ENCODE results near the gene USO1. TPM values are rescaled to one million over a fixed set of nuclear protein-coding genes. Genes with fewer than 3 reads are reported as not detected.

The USO1 gene
- total and polyA plus RNA-seq, 2 of the 13 experiments (the other 11 are each of a cell fraction or from before 2014, with no cell fraction given), result 52.2 to 87.7 TPM

DNA sequence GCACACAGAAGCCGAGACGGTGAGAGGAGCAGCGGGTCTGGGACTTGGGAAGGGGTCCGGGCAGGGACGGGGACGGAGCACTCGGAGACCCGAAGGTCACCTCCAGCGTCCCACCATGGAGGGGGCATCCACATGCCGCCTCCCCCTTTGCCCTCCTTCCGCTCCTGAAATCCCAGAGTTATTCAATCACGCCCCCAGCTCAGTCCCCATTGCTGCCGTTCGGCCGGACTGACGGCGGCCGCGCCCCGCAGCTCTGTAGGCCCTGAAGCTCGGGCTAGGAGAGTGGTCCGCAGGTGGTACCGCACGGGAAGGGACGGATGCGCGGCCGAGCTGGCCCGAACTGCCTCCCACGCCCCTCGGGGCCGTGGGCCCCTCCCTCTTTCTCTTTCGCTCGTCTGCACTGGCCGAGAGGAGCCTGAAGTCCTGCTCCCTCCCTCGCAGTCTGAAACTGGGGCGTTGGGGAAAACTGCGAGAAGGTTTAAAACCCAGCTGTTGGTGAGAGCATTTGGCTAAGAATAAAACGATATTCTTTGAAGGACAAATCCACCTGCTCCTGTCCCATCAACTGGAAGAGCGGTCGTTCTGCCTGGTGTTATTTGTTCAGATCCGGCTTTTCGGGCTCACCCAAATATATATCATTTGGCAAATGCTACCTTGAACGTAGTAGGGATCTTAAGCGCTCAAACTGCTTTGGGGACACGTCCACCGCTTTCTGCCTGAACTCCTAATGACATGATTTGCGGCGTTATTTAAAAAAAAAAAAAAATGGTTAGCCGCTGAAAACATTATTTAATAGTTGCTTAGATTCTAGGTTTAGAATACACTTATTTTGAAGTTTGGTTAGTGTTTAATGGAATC, 719 bp downstream of the USO1 start (continued):
- TF ChIP-seq JDP2 (CRISPR knock-in tag; IDR thresholded peaks at IDR 0.05; ENCODE audit: borderline replicate concordance), result no peak
- TF ChIP-seq SAP130 (CRISPR knock-in tag; IDR thresholded peaks at IDR 0.05; ENCODE audit: low read depth), result 0 out of 2 replicates have a peak, but pooled peaks have one; percentile 5
- no peak; the same call in 1 of the 2 replicates for TF ChIP-seq ISL2 (CRISPR knock-in tag; IDR thresholded peaks at IDR 0.05)
- TF ChIP-seq ZNF780A (CRISPR knock-in tag; IDR thresholded peaks at IDR 0.05), result no peak
- TF ChIP-seq ZNF225 (CRISPR knock-in tag; IDR thresholded peaks at IDR 0.05), result no peak
- TF ChIP-seq, protein P1, sequence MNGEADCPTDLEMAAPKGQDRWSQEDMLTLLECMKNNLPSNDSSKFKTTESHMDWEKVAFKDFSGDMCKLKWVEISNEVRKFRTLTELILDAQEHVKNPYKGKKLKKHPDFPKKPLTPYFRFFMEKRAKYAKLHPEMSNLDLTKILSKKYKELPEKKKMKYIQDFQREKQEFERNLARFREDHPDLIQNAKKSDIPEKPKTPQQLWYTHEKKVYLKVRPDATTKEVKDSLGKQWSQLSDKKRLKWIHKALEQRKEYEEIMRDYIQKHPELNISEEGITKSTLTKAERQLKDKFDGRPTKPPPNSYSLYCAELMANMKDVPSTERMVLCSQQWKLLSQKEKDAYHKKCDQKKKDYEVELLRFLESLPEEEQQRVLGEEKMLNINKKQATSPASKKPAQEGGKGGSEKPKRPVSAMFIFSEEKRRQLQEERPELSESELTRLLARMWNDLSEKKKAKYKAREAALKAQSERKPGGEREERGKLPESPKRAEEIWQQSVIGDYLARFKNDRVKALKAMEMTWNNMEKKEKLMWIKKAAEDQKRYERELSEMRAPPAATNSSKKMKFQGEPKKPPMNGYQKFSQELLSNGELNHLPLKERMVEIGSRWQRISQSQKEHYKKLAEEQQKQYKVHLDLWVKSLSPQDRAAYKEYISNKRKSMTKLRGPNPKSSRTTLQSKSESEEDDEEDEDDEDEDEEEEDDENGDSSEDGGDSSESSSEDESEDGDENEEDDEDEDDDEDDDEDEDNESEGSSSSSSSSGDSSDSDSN (CRISPR knock-in tag; IDR thresholded peaks at IDR 0.05), result peak; percentile 97
- no peak for TF ChIP-seq ZNF101 (CRISPR knock-in tag; IDR thresholded peaks at IDR 0.05; ENCODE audit: borderline replicate concordance, low read depth)
- TF ChIP-seq ELF1 (CRISPR knock-in tag; IDR thresholded peaks at IDR 0.05), result no peak
- TF ChIP-seq SP4 (CRISPR knock-in tag; IDR thresholded peaks at IDR 0.05), result no peak
- peak; percentile 77 for TF ChIP-seq ZNF563 (CRISPR knock-in tag; IDR thresholded peaks at IDR 0.05)
- TF ChIP-seq CREM (IDR thresholded peaks at IDR 0.05), result no peak
- no peak for TF ChIP-seq CREM (CRISPR knock-in tag; IDR thresholded peaks at IDR 0.05)
- TF ChIP-seq ZSCAN25 (CRISPR knock-in tag; IDR thresholded peaks at IDR 0.05), result no peak
- TF ChIP-seq ZNF674 (CRISPR knock-in tag; IDR thresholded peaks at IDR 0.05; ENCODE audit: low read depth), result no peak
- no peak for TF ChIP-seq KDM3A (CRISPR knock-in tag; IDR thresholded peaks at IDR 0.05; ENCODE audit: low read depth)
- TF ChIP-seq ARHGAP35 (CRISPR knock-in tag; IDR thresholded peaks at IDR 0.05; ENCODE audit: borderline replicate concordance), result no peak; the same call in 1 of the 2 replicates
- TF ChIP-seq, protein P2, sequence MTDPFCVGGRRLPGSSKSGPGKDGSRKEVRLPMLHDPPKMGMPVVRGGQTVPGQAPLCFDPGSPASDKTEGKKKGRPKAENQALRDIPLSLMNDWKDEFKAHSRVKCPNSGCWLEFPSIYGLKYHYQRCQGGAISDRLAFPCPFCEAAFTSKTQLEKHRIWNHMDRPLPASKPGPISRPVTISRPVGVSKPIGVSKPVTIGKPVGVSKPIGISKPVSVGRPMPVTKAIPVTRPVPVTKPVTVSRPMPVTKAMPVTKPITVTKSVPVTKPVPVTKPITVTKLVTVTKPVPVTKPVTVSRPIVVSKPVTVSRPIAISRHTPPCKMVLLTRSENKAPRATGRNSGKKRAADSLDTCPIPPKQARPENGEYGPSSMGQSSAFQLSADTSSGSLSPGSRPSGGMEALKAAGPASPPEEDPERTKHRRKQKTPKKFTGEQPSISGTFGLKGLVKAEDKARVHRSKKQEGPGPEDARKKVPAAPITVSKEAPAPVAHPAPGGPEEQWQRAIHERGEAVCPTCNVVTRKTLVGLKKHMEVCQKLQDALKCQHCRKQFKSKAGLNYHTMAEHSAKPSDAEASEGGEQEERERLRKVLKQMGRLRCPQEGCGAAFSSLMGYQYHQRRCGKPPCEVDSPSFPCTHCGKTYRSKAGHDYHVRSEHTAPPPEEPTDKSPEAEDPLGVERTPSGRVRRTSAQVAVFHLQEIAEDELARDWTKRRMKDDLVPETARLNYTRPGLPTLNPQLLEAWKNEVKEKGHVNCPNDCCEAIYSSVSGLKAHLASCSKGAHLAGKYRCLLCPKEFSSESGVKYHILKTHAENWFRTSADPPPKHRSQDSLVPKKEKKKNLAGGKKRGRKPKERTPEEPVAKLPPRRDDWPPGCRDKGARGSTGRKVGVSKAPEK (CRISPR knock-in tag; IDR thresholded peaks at IDR 0.05; ENCODE audit: borderline replicate concordance), result no peak
- 0 out of 2 replicates have a peak, but pooled peaks have one; percentile 49 for TF ChIP-seq ZNF296 (CRISPR knock-in tag; conservative IDR thresholded peaks at IDR 0.05)
- TF ChIP-seq ZNF607 (CRISPR knock-in tag; IDR thresholded peaks at IDR 0.05; ENCODE audit: borderline replicate concordance), result 0 out of 2 replicates have a peak, but pooled peaks have one; percentile 61
- TF ChIP-seq HIVEP1 (CRISPR knock-in tag; IDR thresholded peaks at IDR 0.05), result peak; percentile 18; the same call in 1 of the 2 replicates
- no peak; the same call in 1 of the 2 replicates for TF ChIP-seq ZSCAN21 (CRISPR knock-in tag; IDR thresholded peaks at IDR 0.05; ENCODE audit: borderline replicate concordance)
- no peak for TF ChIP-seq ZNF251 (CRISPR knock-in tag; IDR thresholded peaks at IDR 0.05)
- TF ChIP-seq STAT5B (CRISPR knock-in tag; IDR thresholded peaks at IDR 0.05), result 0 out of 2 replicates have a peak, but pooled peaks have one; percentile 39
- TF ChIP-seq, protein P3, sequence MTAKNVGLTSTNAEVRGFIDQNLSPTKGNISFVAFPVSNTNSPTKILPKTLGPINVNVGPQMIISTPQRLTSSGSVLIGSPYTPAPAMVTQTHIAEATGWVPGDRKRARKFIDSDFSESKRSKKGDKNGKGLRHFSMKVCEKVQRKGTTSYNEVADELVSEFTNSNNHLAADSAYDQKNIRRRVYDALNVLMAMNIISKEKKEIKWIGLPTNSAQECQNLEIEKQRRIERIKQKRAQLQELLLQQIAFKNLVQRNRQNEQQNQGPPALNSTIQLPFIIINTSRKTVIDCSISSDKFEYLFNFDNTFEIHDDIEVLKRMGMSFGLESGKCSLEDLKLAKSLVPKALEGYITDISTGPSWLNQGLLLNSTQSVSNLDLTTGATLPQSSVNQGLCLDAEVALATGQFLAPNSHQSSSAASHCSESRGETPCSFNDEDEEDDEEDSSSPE (CRISPR knock-in tag; IDR thresholded peaks at IDR 0.05), result no peak
